Stimulated activated CD4-positive, alpha-beta T cell treated with anti-CD3 and anti-CD28 coated beads, Interleukin-12 subunit alpha, Interleukin-12 subunit beta, amount 100 ng/mL, for 24 hours (primary cell): ENCODE results near the gene TTC28.
"Not testable (repeated sequence)": the region's sequence is repeated elsewhere in the genome, so short reads cannot be mapped to it uniquely, and the experiment has no call there.

Experiments used
- DNase-seq, 2 experiments: peaks; one replicate each; pipeline ENCODE4 v3.0.0-alpha.2; 2020; ENCODE audit warnings: low read depth in 2 of 2

Gene TTC28

DNA sequence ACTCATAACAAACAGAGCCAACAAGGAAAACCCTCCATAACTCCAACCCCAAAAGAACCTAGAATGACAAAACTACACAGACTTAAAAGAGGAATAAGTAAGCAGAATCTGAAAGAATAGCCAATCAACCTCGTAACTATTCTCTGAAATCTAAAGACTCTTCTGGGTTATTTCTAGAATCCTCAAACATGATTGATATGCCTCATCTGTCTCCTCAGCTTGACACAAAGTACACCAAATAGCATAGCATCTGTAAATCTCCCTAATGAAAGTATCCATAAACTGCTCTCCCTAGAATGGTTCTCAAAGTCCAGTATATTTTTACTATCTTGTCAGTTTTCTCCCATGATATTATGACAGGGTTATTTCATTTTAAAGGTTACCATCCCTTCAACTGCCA is 195.0 kb downstream of the TTC28 start:
- DNase-seq = no peak

DNA sequence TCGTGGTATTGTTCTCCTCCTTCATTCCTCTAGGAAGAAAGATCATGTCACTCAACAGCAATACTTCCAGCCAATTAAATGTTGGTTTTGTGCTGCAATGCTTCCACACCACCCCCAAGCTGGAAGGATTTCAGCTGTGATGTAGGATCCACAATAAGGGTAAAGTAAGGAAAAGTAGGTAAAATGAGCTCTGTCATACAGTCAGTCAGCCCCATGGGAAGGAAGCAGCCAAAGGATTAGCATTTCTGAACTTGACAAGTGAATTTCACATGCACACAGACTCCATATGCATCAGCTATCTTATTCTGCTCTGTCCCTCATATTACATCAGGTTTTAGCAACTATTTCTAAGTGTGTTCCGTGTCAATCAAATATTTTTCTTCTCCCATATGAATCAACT is 197.9 kb downstream of the TTC28 start:
- DNase-seq = no peak

GRCh38 chr22:28480000-28480715 is 199.5 kb downstream of the TTC28 start:
- DNase-seq = no peak

DNA sequence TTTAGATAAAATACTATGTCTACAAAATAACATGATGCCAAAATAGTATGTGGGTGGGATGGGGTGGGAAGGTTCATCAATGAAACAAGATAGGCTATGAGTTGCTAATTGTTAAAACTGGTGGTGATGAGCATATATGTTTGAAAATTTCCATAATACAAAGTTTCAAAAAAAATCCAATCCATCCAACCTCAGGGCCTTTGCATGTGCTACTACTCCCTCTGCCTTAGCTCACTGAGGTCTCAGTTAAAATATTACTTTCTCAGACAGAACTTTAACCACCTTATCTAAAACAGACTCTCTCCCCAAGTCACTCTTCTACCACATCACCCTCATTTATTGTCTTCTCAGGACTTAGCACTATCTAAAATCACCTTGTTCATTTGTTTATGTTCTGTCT is 201.1 kb downstream of the TTC28 start:
- DNase-seq = no peak

GRCh38 chr22:28477556-28477955 is 202.1 kb downstream of the TTC28 start:
- no peak for DNase-seq

DNA sequence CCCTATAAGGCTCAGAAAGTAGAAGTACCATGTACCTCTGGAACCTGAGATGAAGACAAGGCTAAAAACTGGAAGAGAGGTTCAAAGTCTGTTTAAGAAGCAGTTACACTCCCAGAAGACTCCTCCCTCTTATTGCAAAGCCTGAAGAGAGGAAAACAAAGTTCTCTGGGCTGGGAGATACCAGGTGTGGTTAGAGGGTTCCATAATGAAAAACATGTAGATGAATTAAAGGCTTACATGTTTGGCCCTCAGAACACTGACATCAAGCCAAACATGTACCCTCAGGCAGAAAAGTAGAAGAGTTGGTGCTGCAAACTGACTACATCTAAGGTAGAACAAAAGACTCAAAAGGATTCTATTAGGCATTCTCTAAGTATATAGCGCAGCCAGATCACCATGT is 205.3 kb downstream of the TTC28 start:
- DNase-seq = no peak

DNA sequence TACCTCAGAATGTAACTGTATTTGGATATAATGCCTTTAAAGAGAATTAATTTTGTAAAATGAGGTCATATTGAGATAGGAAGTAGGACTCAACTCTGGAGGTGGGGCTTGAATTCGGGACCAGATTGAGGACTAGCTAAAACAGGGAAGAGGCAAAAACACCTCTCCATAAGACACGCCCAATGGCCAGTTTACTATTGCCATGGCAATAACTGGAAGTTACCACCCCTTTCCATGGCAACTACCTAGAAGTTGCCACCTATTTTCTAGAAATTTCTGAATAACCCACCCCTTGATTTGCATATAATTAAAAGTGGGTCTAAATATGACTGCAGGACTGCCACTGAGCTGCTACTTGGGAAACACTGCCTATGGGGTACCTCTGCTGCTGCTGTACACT is 206.4 kb downstream of the TTC28 start:
- no peak for DNase-seq

- not testable (repeated sequence) for DNase-seq
Observed at GRCh38 chr22:28467055-28467454, 212.6 kb downstream of the TTC28 start.

GRCh38 chr22:28466399-28466798 is 213.2 kb downstream of the TTC28 start:
- no peak for DNase-seq

GRCh38 chr22:28465841-28466240 is 213.8 kb downstream of the TTC28 start:
- DNase-seq = no peak

DNA sequence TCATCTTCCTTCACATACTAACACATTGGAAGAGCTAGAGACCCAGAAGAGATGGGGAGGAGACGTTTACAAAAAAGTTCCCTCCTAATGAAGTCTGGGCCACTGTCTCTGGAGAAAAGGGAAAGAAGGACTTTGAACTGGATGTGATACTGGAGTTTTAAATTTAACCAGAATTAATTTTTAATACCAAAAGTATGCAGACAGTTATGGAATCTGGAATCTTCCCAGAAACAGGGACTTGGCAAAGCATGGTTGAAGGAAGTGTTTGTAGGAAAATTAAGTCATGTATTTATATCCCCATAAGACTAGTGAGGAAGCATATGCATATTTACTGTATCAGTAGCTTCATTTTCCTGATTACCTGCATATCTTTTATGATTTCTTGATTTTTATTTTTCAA is 215.5 kb downstream of the TTC28 start:
- no peak for DNase-seq

- DNase-seq = not testable (repeated sequence)
Observed at GRCh38 chr22:28463408-28463807, 216.2 kb downstream of the TTC28 start.

DNA sequence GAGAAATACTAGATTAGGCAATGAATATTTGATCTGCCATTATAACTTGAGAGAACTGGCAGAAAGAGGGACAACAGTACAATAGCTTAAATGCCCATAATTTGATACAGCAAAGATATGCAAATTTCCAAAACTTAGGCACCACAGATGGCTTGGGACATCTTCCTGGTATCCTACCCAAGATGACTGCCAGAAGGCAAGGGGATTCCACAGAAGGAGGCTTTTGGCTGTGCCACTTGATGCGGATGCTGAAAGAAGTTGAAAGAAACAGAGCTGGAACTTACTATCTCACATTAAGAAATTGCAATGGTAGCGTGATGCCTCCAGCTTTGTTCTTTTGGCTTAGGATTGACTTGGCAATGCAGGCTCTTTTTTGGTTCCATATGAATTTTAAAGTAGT is 216.7 kb downstream of the TTC28 start:
- DNase-seq = no peak

DNA sequence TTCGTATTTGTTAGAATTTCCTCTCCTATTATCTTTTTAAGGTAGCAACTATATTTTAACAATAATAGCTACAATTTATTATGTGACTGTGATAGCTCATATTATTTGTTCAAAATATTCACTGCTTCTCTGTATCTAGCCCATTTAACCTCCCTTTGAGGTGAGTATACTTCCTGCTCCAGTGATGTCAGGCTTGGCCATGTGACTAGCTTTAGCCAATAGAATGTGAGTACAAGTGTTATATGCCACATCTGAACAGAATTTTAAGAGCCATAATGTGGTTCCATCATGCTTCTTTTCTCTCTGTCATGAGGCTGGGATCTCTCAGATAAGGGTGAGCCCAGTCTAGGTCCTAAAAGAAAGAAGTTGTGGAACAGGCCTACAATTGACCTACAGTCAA is 217.6 kb downstream of the TTC28 start:
- DNase-seq = no peak

DNA sequence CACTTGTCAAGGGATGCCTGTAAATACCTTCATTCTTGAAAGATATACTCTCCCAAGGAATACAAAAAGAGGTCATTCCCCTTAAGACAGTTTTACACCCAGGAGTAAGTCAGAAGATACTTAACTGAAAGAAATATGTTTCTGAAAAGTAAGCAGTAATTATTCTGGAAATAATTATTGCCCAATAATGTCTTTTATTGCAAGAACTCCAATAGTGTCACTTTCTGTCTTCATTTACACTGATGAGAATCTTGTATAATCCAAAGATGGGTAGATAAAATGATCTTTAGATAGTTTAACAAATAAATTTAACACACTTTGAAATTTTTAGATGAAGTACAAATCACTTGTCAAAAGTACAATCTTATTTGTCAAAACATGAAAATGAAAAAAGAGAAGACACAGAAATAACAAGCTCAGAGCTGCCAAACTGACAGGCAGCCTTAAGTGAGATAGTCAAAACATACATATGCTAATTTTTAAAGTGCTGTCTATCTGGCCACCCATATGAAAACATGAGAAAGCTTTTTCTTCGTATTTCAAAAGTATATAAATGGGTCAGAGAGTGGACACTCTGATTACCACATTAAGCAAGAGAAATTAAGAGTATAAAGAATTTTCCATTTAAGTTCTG is 225.1 kb downstream of the TTC28 start:
- no peak for DNase-seq

DNA sequence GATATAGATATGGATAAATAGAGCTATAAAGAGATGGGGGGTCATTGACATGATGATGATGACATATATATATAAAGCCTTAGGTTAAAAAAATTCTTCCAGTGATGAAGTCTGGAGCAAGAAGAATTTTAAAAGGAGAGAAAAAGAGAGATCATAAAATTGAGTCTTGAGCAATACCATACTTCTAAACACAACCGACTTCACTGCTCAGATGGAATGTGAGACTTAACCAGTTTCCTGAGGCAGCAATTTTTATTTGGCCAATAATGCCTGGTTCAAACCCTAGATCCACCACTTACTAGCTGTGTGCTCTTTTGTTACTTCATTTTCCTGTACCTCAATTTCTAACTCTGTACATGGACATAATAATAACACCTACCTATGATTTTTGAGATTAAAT is 229.5 kb downstream of the TTC28 start:
- no peak for DNase-seq

GRCh38 chr22:28449041-28449440 is 230.6 kb downstream of the TTC28 start:
- no peak for DNase-seq

DNA sequence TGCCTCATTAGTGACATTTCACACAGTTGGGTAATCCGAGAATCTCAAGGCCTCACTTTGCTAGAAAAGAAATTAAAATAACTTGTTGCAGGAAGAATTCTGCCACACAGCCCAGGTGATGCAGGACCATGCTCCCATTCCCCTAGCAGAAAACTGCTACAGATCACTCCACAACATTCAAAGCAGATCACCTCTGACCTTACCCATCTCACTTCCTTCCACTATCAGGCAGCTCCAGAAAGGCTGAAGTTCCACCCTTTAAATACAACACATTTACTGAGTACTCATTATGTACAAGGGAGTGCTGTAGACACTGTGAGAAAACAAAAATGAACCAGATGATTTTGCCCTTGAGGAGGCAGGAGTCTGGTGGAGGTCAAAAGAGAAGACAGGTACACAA is 231.0 kb downstream of the TTC28 start:
- DNase-seq = no peak

DNA sequence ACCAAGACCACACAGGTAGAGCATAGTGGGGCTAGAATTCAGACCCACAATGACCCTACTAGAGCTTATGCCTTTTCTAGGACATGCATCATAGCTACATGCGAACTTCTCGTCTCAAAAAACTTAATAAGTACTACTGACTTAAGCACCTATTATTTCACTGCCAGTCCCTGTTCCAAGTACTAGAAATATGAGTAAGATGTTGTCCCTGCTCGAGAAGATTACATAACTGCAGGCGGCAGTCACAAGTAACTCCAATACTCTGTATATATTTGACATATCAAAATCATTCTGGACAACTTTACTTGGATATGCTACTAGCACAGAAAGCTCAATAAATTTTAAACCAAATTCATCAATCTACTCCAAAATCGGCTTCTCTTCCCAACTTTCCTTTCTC is 235.0 kb downstream of the TTC28 start:
- DNase-seq = no peak

GRCh38 chr22:28443526-28443876 is 236.1 kb downstream of the TTC28 start:
- no peak for DNase-seq

GRCh38 chr22:28442711-28443525 is 236.7 kb downstream of the TTC28 start:
- peak in 1 of 2 experiments; percentile 11 for DNase-seq

DNA sequence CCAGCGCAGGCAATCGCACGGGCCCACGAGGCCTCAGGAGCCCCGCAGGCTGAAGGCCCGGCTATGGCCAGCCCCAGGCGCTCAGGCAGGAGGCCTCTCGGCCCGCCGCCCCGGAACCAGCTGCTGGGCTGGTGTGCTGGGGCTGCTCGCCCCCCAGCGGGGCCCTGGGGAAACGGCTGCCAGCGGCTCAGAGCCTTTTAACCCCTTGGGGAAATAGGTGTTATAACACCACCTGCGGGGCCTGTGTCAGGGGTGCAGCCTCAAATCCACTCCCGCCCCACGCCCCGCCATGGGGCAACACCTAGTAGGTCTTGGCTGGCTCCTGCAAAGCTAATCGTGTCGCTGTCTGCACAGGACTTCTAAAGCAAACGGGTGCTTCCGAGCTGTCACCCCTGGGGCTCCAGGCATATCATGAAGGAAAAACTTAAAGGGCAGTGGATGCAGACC is 237.4 kb downstream of the TTC28 start:
- peak; percentile 50 to 64 for DNase-seq

GRCh38 chr22:28441720-28442263 is 237.8 kb downstream of the TTC28 start:
- DNase-seq = no peak
